ENCODE data around the gene SNTG2. TPM values are rescaled to one million over a fixed set of nuclear protein-coding genes. Genes with fewer than 3 reads are reported as not detected.

Gene SNTG2
- polyA plus RNA-seq, 1 experiment: 0.31 TPM

DNA sequence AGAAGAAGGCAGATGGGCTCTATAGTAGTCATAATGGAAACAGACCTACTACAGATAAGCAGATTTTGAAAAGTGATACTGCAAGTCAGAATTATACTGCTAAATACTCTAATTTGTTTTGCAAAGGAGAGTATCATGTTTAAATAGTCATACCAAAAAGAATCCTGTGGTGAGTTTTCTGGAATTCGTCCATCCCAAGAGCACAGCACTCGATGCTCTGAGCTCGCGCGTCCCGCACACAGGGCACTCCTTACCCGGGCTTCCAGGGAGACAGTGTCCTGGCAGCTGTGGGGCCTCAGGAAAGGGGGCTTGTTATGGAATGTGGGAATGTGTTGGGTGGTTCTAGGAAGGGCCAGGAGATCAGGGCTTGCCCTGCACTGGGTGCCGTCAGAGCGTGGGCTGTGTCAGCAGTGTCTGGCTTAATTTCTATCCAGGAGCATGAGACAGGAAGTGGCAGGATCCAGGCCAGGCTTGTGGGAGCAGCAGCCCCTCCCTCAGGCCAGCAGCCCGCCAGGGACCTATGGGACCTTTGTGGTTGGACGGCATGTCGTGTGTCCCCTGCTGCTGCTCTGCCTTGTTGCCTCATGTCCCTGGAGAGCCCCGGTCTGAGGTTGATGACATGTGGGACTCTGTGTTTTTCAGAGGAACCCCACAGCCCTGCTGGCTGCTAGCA, 269.4 kb downstream of the SNTG2 start:
- CTCF ChIA-PET: no interaction called here
- TF ChIP-seq, protein P1, sequence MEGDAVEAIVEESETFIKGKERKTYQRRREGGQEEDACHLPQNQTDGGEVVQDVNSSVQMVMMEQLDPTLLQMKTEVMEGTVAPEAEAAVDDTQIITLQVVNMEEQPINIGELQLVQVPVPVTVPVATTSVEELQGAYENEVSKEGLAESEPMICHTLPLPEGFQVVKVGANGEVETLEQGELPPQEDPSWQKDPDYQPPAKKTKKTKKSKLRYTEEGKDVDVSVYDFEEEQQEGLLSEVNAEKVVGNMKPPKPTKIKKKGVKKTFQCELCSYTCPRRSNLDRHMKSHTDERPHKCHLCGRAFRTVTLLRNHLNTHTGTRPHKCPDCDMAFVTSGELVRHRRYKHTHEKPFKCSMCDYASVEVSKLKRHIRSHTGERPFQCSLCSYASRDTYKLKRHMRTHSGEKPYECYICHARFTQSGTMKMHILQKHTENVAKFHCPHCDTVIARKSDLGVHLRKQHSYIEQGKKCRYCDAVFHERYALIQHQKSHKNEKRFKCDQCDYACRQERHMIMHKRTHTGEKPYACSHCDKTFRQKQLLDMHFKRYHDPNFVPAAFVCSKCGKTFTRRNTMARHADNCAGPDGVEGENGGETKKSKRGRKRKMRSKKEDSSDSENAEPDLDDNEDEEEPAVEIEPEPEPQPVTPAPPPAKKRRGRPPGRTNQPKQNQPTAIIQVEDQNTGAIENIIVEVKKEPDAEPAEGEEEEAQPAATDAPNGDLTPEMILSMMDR (IDR thresholded peaks at IDR 0.05; ENCODE audit: insufficient read depth, low read depth, low read length): no peak
- no peak for DNase-seq (ENCODE audit: low read depth)
- Histone ChIP-seq H3K36me3 (ENCODE audit: control insufficient read depth, insufficient read depth, low read length) (no peaks in the 10 kb centered on the region), H3K4me3 (ENCODE audit: low read depth, low read length) (no peak overlapping the region), H3K27me3 (ENCODE audit: control insufficient read depth, insufficient read depth, low read length) (no peaks in the 10 kb centered on the region)
- POLR2A ChIA-PET: no interaction called here

DNA sequence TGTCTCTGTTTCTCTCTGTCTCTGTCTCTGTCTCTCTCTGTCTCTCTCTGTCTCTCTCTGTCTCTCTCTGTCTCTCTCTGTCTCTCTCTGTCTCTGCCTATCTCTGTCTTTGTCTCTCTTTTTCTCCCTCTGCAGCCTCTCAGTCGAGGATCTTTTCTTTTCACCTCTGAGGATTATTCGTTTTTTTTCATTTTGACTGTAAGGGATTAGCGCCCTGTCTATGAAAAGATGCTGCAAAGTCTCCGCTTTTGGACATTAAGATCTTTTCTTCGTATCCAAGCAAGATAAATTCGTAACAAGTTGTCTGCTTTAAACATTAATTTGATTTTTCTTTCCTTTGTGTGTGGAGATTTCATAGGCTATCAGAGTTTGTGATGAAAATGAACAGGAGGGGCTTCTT, 271.4 kb downstream of the SNTG2 start:
- H3K4me3 ChIP-seq (ENCODE audit: low read depth, low read length): no peak overlapping the region
- no peak for DNase-seq (ENCODE audit: low read depth)
- TF ChIP-seq, protein P1 (IDR thresholded peaks at IDR 0.05; ENCODE audit: insufficient read depth, low read depth, low read length): no peak
- ChIA-PET CTCF (no interaction called here), POLR2A (no interaction called here)
- H3K36me3 ChIP-seq (ENCODE audit: control insufficient read depth, insufficient read depth, low read length): no peaks in the 10 kb centered on the region
- no peaks in the 10 kb centered on the region for H3K27me3 ChIP-seq (ENCODE audit: control insufficient read depth, insufficient read depth, low read length)

DNA sequence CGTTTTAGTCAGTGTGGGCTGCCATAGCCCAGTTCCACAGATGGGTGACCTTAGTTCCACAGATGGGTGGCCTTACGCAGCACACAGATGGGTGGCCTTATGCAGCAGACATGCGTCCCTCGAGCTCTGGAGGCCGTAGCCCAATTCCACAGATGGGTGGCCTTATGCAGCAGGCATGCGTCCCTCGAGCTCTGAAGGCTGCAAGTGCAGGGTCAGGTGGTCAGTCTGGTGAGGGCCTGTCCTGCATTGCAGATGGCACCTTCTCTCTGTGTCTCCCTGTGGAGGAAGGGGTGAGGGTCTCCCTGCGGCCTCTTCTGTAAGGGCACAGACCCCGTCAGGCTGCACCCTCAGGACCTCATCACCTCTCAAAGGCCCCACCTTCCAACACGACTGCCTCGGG, 273.1 kb downstream of the SNTG2 start:
- no peaks in the 10 kb centered on the region for H3K36me3 ChIP-seq (ENCODE audit: control insufficient read depth, insufficient read depth, low read length)
- no peak for DNase-seq (ENCODE audit: low read depth)
- CTCF ChIA-PET: no interaction called here
- no peak overlapping the region for H3K4me3 ChIP-seq (ENCODE audit: low read depth, low read length)
- H3K27me3 ChIP-seq (ENCODE audit: control insufficient read depth, insufficient read depth, low read length): no peaks in the 10 kb centered on the region
- POLR2A ChIA-PET: no interaction called here
- TF ChIP-seq, protein P1 (IDR thresholded peaks at IDR 0.05; ENCODE audit: insufficient read depth, low read depth, low read length): no peak

DNA sequence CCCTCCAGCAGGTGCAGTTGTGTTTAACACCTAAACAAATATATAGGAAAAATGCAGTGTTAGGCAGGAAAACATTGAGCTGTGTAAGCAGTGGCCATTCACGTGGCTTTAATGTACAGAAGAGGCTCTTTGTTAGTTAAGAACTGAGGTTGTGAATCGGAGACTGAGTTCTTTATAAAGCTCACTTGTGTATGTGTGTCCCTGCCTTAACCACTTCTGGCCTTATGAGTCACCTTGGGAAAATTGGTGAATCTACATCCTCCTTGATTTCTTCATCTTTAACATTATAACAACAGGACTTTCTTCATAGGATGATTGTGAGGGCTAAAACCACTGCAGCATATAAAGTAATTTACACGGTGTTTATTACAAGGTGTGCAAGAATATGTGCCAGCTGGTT, 274.3 kb downstream of the SNTG2 start:
- Histone ChIP-seq H3K4me3 (ENCODE audit: low read depth, low read length) (no peak overlapping the region), H3K36me3 (ENCODE audit: control insufficient read depth, insufficient read depth, low read length) (no peaks in the 10 kb centered on the region), H3K27me3 (ENCODE audit: control insufficient read depth, insufficient read depth, low read length) (no peaks in the 10 kb centered on the region)
- TF ChIP-seq, protein P1 (IDR thresholded peaks at IDR 0.05; ENCODE audit: insufficient read depth, low read depth, low read length): no peak
- POLR2A ChIA-PET: no interaction called here
- CTCF ChIA-PET: no interaction called here
- no peak for DNase-seq (ENCODE audit: low read depth)

DNA sequence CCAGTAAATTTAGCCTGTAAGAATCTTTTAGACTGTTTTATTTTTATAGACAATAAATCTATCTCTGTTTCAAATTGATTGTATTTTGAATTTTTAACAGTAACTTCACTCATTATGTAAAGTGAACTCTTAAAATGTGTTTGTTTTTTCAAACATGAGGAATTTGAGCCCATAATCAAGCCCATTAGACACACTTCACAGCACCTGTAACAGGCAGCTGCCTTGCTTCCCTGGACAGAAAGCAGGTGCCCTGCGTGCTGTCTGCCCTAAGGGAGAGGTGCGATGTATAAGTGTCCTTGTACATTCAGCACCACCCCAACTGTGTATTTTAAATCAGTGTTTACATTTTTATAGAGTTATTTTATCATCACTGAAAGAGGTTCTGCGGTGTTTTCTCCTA, 276.1 kb downstream of the SNTG2 start:
- TF ChIP-seq, protein P1 (IDR thresholded peaks at IDR 0.05; ENCODE audit: insufficient read depth, low read depth, low read length): no peak
- CTCF ChIA-PET: no interaction called here
- DNase-seq (ENCODE audit: low read depth): no peak
- Histone ChIP-seq H3K36me3 (ENCODE audit: control insufficient read depth, insufficient read depth, low read length) (no peaks in the 10 kb centered on the region), H3K4me3 (ENCODE audit: low read depth, low read length) (no peak overlapping the region), H3K27me3 (ENCODE audit: control insufficient read depth, insufficient read depth, low read length) (no peaks in the 10 kb centered on the region)
- POLR2A ChIA-PET: no interaction called here

Data from BJ (cell line).